Keratinocyte (primary cell): ENCODE data around the gene CENPV.

Experiments
- EZH2 ChIP-seq: IDR thresholded peaks from one replicate; pipeline ENCODE4 v1.6.1; 2012; ENCODE audit warnings: inconsistent platforms, mild to moderate bottlenecking, low read length, moderate library complexity
- TF ChIP-seq, protein P1 (sequence below), 3 experiments: IDR thresholded peaks in 1 of 3; conservative IDR thresholded peaks in 1 of 3; optimal IDR thresholded peaks in 1 of 3; 2 replicates in 2 of 3; 3 replicates in 1 of 3; pipeline versions ENCODE3 to v1.5.1; 2011; ENCODE audit warnings: low read length in 3 of 3, mild to moderate bottlenecking in 3 of 3, moderate library complexity in 2 of 3, control low read depth in 1 of 3, inconsistent platforms in 1 of 3; ENCODE audit not compliant: insufficient read depth in 2 of 3; ENCODE audit errors: extremely low read depth in 1 of 3

DNA sequence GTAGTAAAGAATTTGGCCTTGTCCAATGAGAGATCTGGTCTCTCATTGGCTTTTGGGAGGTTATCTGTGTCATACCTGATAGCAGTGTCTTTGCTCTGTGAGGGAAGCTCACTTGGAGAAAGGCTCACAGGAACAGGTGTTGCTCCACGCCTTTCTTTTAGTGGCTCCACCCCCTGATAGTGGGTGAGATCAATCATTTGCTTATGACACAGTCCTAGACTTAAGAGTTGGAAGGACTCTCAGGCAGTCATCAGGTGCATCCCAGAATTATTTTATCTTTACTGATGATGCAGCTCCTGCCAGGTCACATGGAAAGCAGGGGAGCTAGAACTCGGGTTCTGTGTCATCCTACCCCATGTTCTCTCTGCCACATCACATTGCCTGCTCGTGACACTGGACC is 59.3 kb downstream of the CENPV start:
- TF ChIP-seq, protein P1, sequence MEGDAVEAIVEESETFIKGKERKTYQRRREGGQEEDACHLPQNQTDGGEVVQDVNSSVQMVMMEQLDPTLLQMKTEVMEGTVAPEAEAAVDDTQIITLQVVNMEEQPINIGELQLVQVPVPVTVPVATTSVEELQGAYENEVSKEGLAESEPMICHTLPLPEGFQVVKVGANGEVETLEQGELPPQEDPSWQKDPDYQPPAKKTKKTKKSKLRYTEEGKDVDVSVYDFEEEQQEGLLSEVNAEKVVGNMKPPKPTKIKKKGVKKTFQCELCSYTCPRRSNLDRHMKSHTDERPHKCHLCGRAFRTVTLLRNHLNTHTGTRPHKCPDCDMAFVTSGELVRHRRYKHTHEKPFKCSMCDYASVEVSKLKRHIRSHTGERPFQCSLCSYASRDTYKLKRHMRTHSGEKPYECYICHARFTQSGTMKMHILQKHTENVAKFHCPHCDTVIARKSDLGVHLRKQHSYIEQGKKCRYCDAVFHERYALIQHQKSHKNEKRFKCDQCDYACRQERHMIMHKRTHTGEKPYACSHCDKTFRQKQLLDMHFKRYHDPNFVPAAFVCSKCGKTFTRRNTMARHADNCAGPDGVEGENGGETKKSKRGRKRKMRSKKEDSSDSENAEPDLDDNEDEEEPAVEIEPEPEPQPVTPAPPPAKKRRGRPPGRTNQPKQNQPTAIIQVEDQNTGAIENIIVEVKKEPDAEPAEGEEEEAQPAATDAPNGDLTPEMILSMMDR (optimal IDR thresholded peaks at IDR 0.05 in 1 of 3, IDR thresholded peaks at IDR 0.05 in 1 of 3, conservative IDR thresholded peaks at IDR 0.05 in 1 of 3; ENCODE audit: extremely low read depth in 1 of 3, insufficient read depth in 2 of 3, low read length in 3 of 3), result no peak
- no peak for TF ChIP-seq EZH2
